Dermis microvascular lymphatic vessel endothelial cell (primary cell): Measurements from ENCODE around the gene FUOM. TPM values are rescaled to one million over a fixed set of nuclear protein-coding genes. Genes with fewer than 3 reads are reported as not detected.
"Not testable (repeated sequence)": the region's sequence is repeated elsewhere in the genome, so short reads cannot be mapped to it uniquely, and the experiment has no call there.

ENCODE experiments used
- DNase-seq, 2 donors: peaks; one replicate each; pipeline versions ENCODE4 v3.0.0 to v3.0.0-alpha.2; 2010; ENCODE audit warnings: low read depth in 2 of 2
- total RNA-seq: library from RNA; depleted of rRNA; stranded (reverse); fragments of >200 nt; gene quantifications from 2 replicates; pipeline ENCODE4 v1.2.1, GENCODE V29; 2014

FUOM gene
- total RNA-seq, 1 donor from 2014 or later = 23.4 TPM

DNA sequence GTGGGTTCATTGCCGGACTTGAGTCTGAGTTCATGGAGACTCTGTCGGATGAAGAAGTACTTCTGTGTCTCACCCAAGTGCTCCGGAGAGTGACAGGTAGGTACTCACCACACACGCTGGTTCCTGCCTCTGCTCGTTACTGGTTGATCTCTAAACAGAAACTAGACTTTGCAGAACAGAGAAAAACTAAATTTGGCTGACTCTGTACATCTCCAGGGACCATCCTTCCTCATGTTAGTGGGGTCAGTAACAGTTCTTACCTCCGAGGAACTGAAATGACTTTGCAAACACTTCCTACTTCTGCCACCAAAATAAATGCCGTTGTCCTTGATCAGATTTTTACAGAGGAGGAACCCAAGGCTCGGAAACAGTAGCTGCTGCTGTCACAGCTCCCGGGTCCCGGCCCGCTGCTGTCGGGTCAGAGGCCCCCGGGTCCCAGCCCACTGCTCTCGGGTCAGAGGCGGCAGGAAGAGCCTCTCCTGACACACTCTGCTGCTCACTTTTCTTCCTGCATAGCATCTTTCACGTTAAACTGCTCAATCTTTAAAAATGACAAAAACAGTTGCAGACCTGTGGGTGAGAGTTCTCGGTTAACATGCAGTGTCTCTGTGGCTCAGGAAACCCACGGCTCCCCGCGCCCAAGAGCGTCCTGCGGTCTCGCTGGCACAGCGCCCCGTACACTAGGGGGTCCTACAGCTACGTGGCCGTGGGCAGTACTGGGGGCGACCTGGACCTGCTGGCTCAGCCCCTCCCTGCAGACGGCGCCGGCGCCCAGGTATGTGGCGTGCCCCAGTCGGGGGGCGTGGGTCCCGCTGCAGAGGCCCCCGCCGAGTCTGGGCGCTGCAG lies 31.4 kb upstream of the FUOM start:
- no peak for DNase-seq

DNA sequence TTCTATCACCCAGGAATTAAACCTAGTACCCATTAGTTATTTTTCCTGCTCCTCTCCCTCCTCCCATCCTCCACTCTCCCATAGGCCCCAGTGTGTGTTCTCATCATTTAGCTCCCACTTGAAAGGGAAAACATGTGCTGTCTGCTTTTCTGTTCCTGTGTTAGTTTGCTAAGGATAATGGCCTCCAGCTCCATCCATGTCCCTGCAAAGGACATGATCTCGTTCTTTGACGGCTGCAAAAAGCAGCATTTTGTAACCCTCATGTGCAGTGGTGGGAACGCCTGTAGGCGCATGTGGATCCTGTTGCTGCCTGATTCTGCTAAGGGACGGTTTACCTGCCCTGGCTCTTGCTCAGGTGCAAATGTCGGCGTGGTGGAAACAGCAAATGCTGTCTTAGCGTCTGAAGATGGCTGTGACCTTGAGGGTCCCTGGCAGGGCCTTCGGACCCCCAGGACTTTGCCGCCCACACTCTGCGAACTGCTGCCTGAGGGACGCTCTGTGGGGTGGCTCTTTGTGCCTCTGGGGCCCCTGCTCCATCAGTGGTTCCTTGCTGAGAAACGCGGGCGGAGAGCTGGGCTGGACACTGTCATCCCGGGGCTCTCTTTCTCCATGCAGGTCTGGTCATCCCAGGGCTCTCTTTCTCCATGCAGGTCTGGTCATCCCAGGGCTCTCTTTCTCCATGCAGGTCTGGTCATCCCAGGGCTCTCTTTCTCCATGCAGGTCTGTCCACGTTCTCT lies 30.6 kb upstream of the FUOM start:
- no peak for DNase-seq

DNA sequence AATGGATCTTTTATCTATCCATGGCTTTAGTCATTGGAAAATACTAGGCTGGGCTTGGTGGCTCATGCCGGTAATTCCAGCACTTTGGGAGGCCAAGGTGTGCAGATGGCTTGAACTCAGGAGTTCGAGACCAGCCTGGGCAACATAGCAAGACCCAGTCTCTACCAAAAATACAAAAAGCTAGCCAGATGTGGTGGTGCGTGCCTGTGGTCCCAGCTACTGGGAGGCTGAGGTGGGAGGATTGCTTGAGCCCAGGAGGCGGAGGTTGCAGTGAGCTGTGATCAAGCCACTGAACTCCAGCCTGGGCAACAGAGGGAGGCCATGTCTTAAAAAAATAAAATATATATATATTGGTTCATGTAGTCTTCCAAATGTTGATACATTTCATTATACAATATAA lies 29.1 kb upstream of the FUOM start:
- DNase-seq = not testable (repeated sequence)

DNA sequence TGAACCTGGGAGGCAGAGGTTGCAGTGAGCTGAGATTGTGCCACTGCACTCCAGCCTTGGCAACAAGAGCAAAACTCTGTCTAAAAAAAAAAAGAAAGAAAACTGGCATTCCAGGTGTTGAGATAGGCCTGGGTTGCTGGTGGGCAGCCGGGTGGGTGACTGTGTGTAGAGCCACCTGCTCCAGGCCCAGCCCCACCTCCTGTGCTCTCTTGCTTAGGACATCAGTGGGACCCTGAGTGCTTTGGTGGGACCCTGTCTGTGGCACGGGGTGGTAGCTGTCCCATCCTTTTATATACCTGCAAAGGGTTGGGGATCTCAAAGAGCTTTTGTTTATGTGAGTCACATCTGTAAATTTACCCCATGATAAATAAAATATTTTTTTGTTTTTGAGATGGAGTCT lies 27.4 kb upstream of the FUOM start:
- DNase-seq = no peak

DNA sequence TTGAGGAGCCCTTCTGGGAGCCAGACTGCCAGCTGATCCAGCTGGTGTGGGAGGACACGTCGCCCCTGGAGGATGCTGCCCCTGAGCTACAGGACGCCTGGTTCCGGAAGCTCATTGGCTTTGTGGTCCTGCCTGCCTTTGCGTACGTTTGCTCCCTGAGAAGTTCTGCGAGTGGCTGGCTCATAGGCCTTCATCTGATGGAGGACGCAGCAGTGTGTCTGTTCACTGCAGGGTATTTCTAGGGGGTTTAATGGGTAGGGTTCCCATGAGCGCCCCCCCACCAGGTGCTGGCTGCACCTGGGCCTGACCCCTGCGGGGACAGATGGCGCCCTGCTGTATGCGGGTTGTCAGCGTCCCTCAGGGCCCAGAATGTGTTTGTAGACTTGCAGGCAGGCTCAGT lies 26.3 kb upstream of the FUOM start:
- no peak for DNase-seq

DNA sequence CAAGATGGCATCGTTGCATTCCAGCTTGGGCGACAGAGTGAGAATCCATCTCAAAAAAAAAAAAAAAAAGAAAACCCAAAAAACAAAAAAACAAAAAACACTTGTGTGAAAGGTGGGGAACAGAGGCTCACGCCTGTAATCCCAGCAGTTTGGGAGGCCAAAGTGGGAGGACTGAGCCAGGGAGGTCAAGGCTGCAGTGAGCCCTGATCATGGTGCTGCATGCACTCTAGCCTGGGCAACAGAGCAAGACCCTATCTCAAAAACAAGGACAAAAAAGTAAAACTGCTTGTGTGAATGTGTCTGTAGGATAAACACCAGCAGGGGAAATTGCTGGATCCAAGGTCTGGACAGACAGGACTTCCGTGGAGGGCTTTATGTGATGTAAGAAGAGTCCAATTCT lies 25.7 kb upstream of the FUOM start:
- DNase-seq = no peak

DNA sequence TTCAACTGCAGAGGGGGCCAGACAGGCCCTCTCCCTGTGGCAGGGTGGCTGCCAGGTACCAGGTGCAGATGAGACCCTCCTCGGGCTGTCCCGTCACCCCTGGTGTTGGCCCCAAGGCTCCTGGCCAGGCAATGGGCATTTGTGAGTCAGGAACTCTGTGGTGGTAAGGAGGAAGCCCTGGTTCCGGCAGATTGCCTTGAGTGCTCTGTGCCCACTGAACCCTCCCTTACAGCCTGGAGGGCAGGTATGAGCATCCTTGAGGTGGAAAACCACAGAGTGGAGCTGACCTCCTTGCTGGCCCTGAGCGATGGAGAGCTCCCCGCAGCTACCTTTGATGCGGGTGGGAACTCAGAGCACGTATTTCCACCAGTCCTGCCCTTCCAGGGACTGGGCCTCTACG lies 23.2 kb upstream of the FUOM start:
- DNase-seq = no peak

DNA sequence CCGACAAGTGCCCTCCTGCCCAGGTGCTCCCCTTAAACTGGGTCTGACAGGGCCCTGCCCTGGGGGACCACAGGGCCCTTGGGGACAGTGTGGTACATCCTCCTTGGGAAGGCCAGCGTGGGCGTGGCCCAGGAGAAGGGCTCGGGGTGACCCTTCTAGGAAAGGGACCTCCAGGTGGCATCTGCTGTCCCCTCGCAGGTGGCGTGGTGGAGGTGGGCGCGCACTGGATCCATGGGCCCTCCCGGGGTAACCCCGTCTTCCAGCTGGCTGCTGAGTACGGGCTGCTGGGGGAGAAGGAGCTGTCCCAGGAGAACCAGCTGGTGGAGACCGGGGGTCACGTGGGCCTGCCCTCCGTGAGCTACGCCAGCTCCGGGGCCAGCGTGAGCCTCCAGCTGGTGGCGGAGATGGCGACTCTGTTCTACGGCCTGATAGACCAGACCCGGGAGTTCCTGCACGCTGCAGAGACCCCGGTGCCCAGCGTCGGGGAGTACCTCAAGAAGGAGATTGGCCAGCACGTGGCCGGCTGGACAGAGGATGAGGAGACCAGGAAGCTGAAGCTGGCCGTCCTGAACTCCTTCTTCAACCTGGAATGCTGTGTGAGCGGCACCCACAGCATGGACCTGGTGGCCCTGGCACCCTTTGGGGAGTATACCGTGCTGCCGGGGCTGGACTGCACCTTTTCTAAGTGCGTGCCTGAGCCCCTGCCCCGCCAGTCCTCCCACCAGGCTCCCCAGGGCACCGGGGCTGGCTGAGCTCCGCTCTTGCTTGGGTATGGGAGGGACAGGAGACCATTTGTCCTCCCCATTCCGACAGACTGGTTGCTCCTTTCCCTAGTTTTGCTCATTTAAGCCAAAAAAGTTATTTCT lies 22.2 kb upstream of the FUOM start:
- DNase-seq = no peak

DNA sequence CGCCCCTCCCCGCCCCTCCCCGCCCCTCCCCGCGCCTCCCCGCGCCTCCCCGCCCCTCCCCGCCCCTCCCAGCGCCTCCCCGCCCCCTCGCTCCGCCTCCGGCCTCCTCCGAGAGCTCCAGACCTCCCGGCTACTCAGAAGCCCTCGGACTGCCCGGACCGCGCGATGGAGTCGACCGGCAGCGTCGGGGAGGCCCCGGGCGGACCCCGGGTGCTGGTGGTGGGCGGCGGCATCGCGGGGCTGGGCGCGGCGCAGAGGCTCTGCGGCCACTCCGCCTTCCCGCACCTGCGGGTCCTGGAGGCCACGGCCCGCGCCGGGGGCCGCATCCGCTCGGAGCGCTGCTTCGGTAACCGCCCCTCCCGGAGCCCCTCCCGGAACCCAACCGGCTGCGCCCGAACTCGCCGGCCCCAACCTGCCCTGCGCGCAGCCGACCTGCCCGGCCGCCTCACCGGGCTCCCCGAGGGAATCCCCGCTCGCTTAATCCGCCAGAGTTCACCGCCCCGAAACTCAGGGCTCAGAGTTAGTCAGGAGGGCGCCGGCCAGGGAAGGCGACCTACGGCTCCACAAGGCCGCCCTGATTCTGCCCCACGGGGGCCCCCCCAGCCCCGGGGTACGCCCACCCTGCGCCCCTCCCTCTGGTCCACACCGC lies 21.5 kb upstream of the FUOM start, which contains the start of gene PAOX:
Gene PAOX, plus strand, starts transcription at position 111 of the 649 bp plus-strand sequence. Its CDS starts 55 bp downstream, at position 166.
- DNase-seq = peak in 1 of 2 donors; percentile 68

DNA sequence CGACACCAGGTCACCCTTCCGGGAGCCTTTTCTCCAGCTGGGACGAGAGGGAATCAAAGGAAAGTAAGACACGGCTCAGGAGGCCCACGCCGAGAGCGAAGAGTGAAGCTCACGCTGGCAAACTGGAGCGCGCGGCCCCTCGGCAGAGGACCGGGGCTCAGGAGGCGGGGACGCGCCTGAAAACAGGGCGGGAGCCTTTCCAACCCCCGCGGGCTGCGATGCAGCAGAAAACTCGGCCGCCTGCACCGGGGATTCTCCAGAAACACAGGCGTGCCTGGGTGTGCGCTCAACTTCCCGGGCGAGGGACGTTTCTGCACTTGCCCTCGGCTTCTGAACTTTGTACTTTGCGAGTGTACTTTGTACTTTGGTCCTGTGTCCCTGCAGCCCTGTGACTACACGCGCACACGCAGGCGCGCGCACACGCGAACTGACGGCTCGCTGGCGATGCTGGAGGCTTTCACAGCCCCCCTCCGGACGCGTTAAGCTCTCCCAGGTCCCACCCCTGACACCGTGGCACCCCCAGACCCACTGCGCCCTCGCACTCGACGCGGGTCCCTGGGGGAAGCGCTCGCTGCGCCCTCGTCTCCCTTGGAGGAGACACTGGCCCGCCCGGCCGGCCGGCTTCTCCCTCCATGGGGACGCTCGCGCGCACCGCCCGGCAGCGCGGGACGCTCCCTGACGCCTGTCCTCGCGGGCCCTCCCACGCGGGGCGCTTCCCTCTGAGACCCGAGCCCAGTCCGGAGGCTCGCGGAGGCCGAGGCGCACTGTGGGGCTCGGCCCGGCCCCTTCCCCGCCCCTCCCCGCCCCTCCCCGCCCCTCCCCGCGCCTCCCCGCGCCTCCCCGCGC lies 20.7 kb upstream of the FUOM start:
- DNase-seq = peak in 1 of 2 donors; percentile 59

DNA sequence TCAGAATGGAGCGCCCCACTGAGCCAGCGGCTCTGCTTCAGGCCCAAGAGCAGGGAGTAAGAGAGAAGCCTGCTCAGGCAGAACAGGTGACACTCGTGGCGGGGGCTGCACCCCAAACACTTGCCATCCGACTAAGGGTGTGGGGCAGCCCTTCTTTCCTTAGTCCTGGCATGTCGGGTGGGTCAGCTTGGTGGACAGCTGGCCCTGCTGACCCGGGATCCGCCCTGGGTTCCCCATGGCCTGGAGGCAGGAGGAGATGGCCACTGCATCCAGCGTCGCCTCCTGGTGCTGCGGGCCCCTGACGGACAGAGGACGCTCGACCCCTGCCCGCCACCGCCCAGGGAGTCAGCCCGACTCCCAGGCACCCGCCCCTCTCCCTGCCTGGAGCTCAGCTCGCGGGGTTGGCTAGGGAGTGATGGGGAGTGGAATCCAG lies 20.0 kb upstream of the FUOM start:
- no peak for DNase-seq

DNA sequence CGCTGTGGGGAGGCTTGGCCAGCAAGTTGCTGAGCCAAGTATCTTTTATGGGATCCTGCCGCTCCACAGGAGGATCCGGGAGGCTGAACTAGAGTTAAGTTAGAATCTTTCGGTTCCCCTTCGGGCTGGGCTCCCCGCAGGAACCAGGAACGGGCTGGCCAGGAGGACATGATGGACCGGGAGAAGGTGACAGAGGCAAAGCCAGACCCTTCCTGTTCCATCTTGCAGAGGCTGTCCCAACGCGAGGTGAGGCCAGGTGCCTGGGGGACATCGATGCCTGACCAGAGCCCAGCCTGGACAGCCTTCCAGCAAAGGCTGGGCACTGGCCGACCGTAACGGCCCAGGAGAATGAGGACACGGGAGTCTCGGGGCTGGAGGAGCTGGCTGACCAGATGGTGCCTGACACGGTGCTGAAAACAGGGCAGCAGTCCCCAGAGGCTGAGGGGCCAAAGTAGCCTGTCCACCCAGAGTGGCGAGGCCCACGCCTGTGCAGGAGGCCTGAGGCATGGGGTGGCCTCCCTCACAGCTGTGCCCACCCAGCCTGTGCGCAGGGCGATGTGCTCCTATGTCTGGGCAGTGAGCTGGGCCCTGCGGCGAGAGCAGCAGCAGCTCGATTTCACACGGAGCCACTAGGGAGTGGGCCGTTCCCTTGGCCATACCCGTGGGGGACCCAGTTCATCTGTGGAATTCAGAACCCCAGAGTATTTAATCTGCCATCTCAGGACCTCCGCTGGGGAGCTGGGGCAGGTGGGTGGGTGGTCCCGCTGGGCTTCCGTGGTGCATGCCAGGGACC lies 19.4 kb upstream of the FUOM start:
- DNase-seq = no peak

DNA sequence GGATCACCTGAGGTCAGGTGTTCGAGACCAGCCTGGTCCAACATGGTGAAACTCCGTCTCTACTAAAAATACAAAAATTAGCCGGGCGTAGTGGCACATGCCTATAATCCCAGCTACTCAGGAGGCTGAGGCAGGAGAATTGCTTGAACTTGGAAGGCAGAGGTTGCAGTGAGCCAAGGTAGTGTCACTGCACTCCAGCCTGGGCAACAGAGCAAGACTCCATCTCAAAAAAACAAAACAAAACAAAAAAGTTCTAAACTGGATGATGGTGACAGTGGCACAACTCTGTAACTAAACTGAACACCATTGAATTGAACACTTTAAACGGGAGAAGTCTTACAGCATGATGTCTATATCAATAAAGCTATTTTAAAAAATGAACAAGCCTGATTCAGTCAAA lies 18.4 kb upstream of the FUOM start:
- DNase-seq = not testable (repeated sequence)

DNA sequence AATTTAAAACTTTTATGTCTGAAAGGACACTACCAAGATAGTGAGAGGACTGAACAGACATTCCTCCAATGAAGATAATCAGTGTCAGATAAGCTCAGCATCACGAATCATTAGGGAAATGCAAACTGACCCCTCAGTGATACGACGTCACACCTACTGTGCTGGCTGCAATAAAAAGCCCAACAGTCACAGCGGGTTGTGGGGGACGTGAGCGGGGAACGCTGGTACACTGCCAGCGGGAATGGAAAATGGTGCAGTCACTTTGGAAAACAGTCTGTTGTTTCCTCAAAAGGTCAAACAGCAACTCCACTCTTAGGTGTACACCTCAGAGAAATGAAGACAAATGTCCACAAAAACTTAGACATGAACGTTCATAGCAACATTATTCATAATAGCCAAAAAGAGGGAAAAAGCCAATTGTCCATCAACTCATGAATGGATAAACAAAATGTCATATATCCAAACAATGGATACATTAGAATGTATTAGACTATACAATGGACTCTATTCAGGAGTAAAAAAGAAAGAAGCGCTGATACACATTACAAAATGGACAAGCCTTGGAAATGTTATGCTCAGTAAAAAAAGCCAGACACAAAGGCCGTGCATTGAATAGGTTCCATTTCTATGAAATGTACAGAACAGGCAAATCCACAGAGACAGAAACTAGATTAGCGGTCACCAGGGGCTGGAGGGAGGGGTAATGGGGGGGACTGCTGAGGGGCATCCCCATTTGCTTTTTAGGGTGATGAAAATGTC lies 17.7 kb upstream of the FUOM start:
- peak in 1 of 2 donors; percentile 75 for DNase-seq

DNA sequence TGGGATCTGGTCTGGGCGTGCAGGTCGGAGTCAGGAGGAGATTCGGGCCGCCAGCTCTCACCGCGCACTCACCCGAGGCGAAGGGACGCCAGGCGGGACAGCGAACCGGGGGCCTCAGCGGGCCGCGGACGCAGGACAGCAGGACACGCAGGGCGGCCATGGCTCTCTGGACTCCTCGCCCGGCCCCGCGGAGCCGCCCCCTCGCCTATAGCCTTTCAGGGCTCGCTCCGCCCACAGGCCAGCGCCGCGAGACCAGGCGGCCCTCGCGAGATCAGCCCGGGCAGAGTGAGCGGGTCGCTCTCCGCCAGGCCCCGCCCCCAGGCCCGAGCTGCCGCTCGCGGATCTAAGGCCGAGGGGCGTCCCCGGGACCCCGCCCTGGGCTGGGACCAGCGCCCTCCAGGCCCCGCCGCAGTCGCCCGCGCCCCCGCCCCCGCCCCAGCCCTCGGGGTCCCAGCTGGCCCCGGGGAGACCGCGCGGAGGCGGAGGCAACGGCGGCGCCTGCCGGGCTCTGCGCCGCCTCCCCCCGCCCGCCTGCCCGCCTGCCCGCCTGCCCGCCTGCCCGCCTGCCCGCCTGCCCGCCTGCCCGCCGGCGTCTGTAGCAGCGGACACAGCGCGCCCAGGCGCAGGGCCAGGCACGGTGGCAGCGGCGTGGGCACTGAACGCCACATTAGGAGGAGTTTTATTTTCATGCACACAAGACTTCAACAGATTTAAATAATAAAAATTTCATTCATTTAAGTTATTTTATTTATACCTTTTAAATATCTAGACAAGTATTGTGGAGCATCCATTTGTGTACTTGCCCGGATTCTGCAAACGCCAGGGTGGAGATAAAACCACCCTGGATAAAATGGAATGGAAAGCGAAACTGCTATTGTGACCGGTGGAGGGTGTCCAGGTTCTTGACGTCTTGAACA lies 15.6 kb upstream of the FUOM start, which contains the start of gene ECHS1:
Gene ECHS1, minus strand, starts transcription at position 181 of the 917 bp plus-strand sequence. Its CDS starts 21 bp downstream, at position 160.
- DNase-seq = peak; percentile 80 to 95

DNA sequence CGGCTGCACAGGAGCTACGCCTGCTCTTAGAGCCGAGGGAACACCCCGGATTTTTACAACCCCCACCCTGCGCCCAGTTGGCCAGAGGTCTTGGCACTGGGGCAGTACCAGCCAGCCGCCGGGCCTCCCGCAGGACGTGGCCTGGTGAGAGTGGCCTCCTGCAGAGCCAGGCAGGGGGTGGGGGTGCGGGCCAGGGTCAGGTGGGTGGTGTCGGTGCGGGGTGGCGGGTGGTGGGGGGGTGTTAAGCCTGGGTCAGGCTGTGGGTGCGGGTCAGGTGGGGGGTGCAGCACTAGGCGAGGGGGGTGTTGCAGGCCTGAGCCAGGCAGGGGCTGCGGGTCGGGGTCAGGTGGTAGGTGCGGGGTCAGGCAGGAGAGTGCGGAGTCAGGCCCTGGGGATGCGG lies 14.7 kb upstream of the FUOM start:
- DNase-seq = no peak

DNA sequence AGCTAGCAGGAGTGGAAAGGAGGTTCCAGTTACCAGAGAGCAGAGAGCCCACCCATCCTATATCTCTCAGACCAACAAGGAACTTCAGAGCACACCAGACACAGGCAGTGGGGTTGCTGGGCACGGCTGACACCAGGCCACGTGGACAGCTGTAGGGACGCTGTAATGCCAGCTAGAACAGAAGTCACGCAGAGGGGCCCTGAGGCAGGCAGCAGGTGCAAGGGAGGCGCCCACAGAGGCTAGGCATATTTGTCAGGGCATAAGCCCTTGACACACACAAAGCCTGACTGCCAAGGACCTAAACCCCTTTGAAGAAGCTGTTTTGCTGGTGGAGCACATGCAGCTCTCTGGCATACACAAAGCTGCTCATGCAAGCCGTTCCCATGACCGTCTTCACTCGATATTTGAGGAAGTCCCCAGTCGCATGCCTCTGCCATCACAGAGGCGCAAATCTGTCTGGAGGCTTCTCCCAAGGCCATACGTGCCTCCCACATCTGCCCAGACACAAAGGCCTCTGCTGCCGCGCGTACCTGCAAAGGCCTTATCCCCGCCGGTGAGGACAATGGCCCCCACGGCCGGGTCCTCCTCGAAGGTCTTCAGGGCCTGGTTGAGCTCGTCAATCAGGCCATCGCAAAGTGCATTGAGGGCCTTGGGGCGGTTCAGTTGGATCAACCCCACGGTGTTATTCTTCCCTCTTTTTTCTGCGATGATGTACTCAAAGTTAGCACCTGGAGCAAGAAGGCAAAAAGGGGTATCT lies 12.4 kb upstream of the FUOM start:
- DNase-seq = no peak
